CD4-positive, alpha-beta T cell (primary cell): ENCODE results near the gene CRNKL1. TPM values are rescaled to one million over a fixed set of nuclear protein-coding genes. Genes with fewer than 3 reads are reported as not detected.
A peak's percentile ranks its signal among the peaks of the same experiment; 100 is the strongest.

Source experiments
- ATAC-seq: fragments of 200-7000 bp; cut with Tn5 transposase; one replicate; pipeline ENCODE4 v1.10.0; 2022; ENCODE audit warnings: mild to moderate bottlenecking; ENCODE audit not compliant: poor library complexity
- CTCF ChIA-PET: fragments of 350-600 bp; sonication (Branson Sonifier 250); formaldehyde crosslinking; loops from one replicate; lab custom pipeline; 2021; ENCODE audit warnings: antibody characterized with exemption, inconsistent platforms; lab: Charles Lee
- POLR2A ChIA-PET: fragments of 350-600 bp; sonication (Branson Sonifier 250); formaldehyde crosslinking; loops from one replicate; lab custom pipeline; 2021; ENCODE audit warnings: antibody characterized with exemption, inconsistent platforms; lab: Charles Lee
- DNase-seq, 14 experiments: peaks; one replicate each; pipeline ENCODE4 v3.0.0-alpha.2; 2013 to 2020; ENCODE audit warnings: mixed read lengths in 2 of 14
- H3K27ac ChIP-seq, 2 donors: one replicate each; pipeline versions ENCODE4 v1.5.1 to v1.7.0; 2013; ENCODE audit warnings: low read length in 2 of 2, low read depth in 1 of 2, mild to moderate bottlenecking in 1 of 2
- H3K27me3 ChIP-seq, 2 experiments: 1 replicate in 1 of 2; 2 replicates in 1 of 2; pipeline versions ENCODE4 v1.6.1 to v1.7.0; 2013; ENCODE audit warnings: low read length in 2 of 2, control low read depth in 1 of 2, mild to moderate bottlenecking in 1 of 2, moderate library complexity in 1 of 2; ENCODE audit not compliant: insufficient read depth in 2 of 2, control insufficient read depth in 1 of 2
- H3K36me3 ChIP-seq: one replicate; pipeline ENCODE4 v1.6.1; 2013; ENCODE audit warnings: low read length, control low read depth; ENCODE audit not compliant: insufficient read depth
- H3K4me1 ChIP-seq: one replicate; pipeline ENCODE4 v1.6.1; 2013; ENCODE audit warnings: low read length, control low read depth; ENCODE audit not compliant: insufficient read depth
- H3K4me3 ChIP-seq: one replicate; pipeline ENCODE4 v1.5.1; 2013; ENCODE audit warnings: mild to moderate bottlenecking, low read length, moderate library complexity
- H3K9me3 ChIP-seq, 2 experiments: 1 replicate in 1 of 2; 2 replicates in 1 of 2; pipeline versions ENCODE4 v1.6.1 to v1.7.0; 2013; ENCODE audit warnings: low read length in 2 of 2, mild to moderate bottlenecking in 2 of 2, control low read depth in 1 of 2, moderate library complexity in 1 of 2; ENCODE audit not compliant: control insufficient read depth in 1 of 2, insufficient read depth in 1 of 2
- H3K27ac Mint-ChIP-seq: one replicate; pipeline ENCODE4 v1.8.0; 2020; ENCODE audit warnings: mixed read lengths
- H3K27me3 Mint-ChIP-seq: one replicate; pipeline ENCODE4 v1.8.0; 2021; ENCODE audit warnings: mixed read lengths
- H3K36me3 Mint-ChIP-seq: one replicate; pipeline ENCODE4 v1.8.0; 2021; ENCODE audit warnings: low read depth, mixed read lengths
- H3K4me1 Mint-ChIP-seq: one replicate; pipeline ENCODE4 v1.8.0; 2021; ENCODE audit warnings: low read depth, mixed read lengths
- H3K4me3 Mint-ChIP-seq: one replicate; pipeline ENCODE4 v1.8.0; 2020; ENCODE audit warnings: mild to moderate bottlenecking, mixed read lengths
- H3K9me3 Mint-ChIP-seq: one replicate; pipeline ENCODE4 v1.8.0; 2020; ENCODE audit warnings: mixed read lengths
- CTCF ChIP-seq: fragments of 200-600 bp; IDR thresholded peaks from one replicate; pipeline ENCODE4 v1.8.0; 2022; ENCODE audit warnings: antibody characterized with exemption, mild to moderate bottlenecking
- intact Hi-C, 2 experiments: fragments of 100-400 bp; cut with DNase I in 1 of 2; cut with micrococcal nuclease in 1 of 2; formaldehyde crosslinking; loops; one replicate each; pipeline versions ENCODE4 v1.15.1 to v1.9.0; 2023 to 2025; cut with DNase I, micrococcal nuclease
- polyA plus RNA-seq, 2 donors: library from polyadenylated mRNA; unstranded; fragments of 120-200 nt; gene quantifications; one replicate each; pipeline ENCODE4 v1.2.1, GENCODE V29; 2013
- total RNA-seq, 174 experiments: library from RNA in 2 of 174; stranded (reverse) in 2 of 174; gene quantifications; one replicate each; pipeline ENCODE4 v1.2.3 and lab custom pipeline; 2021 to 2026

The CRNKL1 gene
- total RNA-seq = 10 to 100 TPM; 24.3 to 26.1 TPM
- 18.1 TPM for polyA plus RNA-seq (2013, experiment 1 of 2)
- polyA plus RNA-seq (2013, experiment 2 of 2) = 22.7 TPM
- total RNA-seq (lab: John Stamatoyannopoulos, UW) = 45.6 to 120 (median 84.5) reads per million in 172 experiments

GRCh38 chr20:20052074-20052970 lies at the start of gene CRNKL1, which contains the start of gene CFAP61:
CRNKL1 (minus strand) TSS chr20:20052466; CDS start chr20:20052342, 124 bp downstream.
CFAP61 (plus strand) TSS chr20:20052532; CDS start chr20:20056654, 4,122 bp downstream.
- Histone ChIP-seq H3K36me3 (peaks cover 29% of the 10 kb centered on the region), H3K27ac (peak within 1 kb of the TSS; percentile 80 to 91), H3K4me1 (peaks cover 7% of the 10 kb centered on the region), H3K27me3 (no peaks in the 10 kb centered on the region), H3K9me3 (no peaks in the 10 kb centered on the region), H3K4me3 (peak within 1 kb of the TSS; percentile 91)
- CTCF ChIA-PET = interaction anchor here (1.0 to 3.1 kb wide), 2 partner anchors 9 to 35 kb away, joined by 4 to 24 read pairs; partner anchors contain the start of gene NAA20
- ATAC-seq (peak; percentile 93), DNase-seq (peak; percentile 94 to 100 (median 97))
- peak within 1 kb of the TSS; percentile 98 for H3K4me3 Mint-ChIP-seq
- no peaks in the 10 kb centered on the region for H3K9me3 Mint-ChIP-seq
- POLR2A ChIA-PET = interaction anchor here (0.7 to 3.0 kb wide), 15 partner anchors 8 to 1914 kb away, joined by 3 to 59 read pairs (median 6); partner anchors contain the start of genes DZANK1, NAA20, POLR3F and RALGAPA2
- intact Hi-C loops = loop anchor here (1.0 to 10.0 kb wide), 9 partner anchors 35 to 1915 kb away; partner anchors contain the start of genes KAT14 (in 1 of the 2), KIZ (in 1 of the 2), NAA20 (in 1 of the 2) and PET117 (in 1 of the 2)
- peaks cover 37% of the 10 kb centered on the region for H3K4me1 Mint-ChIP-seq
- H3K27me3 Mint-ChIP-seq = peaks cover 6% of the 10 kb centered on the region
- H3K27ac Mint-ChIP-seq = peak within 1 kb of the TSS; percentile 89
- no peak for TF ChIP-seq CTCF
- H3K36me3 Mint-ChIP-seq = peaks cover 49% of the 10 kb centered on the region

- Mint-ChIP-seq H3K27me3 (peaks cover 34% of the 10 kb centered on the region), H3K4me3 (no peak overlapping the region), H3K36me3 (no peaks in the 10 kb centered on the region), H3K9me3 (no peaks in the 10 kb centered on the region), H3K4me1 (no peaks in the 10 kb centered on the region), H3K27ac (no peak overlapping the region)
- intact Hi-C loops = no loop called here
- ChIA-PET CTCF (no interaction called here), POLR2A (no interaction called here)
- Histone ChIP-seq H3K36me3 (no peaks in the 10 kb centered on the region), H3K27me3 (no peaks in the 10 kb centered on the region), H3K4me1 (no peaks in the 10 kb centered on the region), H3K4me3 (no peak overlapping the region), H3K27ac (no peak overlapping the region), H3K9me3 (no peaks in the 10 kb centered on the region)
- DNase-seq (no peak), ATAC-seq (no peak)
- no peak for TF ChIP-seq CTCF
These were observed 48.6 kb upstream of the CRNKL1 start for GRCh38 chr20:20100881-20101280.

- no peaks in the 10 kb centered on the region for H3K36me3 Mint-ChIP-seq
- TF ChIP-seq CTCF = no peak
- intact Hi-C loops = no loop called here
- H3K4me3 Mint-ChIP-seq = no peak overlapping the region
- no peak overlapping the region for H3K27ac Mint-ChIP-seq
- Histone ChIP-seq H3K27ac (no peak overlapping the region), H3K27me3 (no peaks in the 10 kb centered on the region), H3K4me1 (no peaks in the 10 kb centered on the region), H3K36me3 (no peaks in the 10 kb centered on the region), H3K9me3 (no peaks in the 10 kb centered on the region), H3K4me3 (no peak overlapping the region)
- no peak for ATAC-seq
- H3K9me3 Mint-ChIP-seq = no peaks in the 10 kb centered on the region
- DNase-seq = no peak
- ChIA-PET CTCF (no interaction called here), POLR2A (no interaction called here)
- H3K4me1 Mint-ChIP-seq = no peaks in the 10 kb centered on the region
- peaks cover 18% of the 10 kb centered on the region for H3K27me3 Mint-ChIP-seq
These were observed 44.2 kb upstream of the CRNKL1 start for GRCh38 chr20:20096421-20096820.
